Upper lobe of left lung (tissue), 4 donors: ENCODE measurements around the gene ACSL5.

ENCODE experiments used
- EP300 ChIP-seq, 4 donors: sonication (generic); formaldehyde crosslinking; IDR thresholded peaks; one replicate each; pipeline ENCODE4 v1.5.1; 2017; ENCODE audit warnings: antibody characterized with exemption in 4 of 4, control low read depth in 2 of 4
- POLR2AphosphoS5 ChIP-seq, 2 donors: sonication (generic); formaldehyde crosslinking; IDR thresholded peaks; one replicate each; pipeline ENCODE4 v1.5.1; 2017; ENCODE audit warnings: antibody characterized with exemption in 2 of 2
- TF ChIP-seq, protein P1 (sequence below), 6 experiments: fragments of 450-650 bp in 4 of 6; fragments of 200-600 bp in 2 of 6; sonication (generic) in 2 of 6; IDR thresholded peaks; one replicate each; pipeline ENCODE4 v1.5.1; 2016 to 2019; ENCODE audit warnings: antibody characterized with exemption in 6 of 6

DNA sequence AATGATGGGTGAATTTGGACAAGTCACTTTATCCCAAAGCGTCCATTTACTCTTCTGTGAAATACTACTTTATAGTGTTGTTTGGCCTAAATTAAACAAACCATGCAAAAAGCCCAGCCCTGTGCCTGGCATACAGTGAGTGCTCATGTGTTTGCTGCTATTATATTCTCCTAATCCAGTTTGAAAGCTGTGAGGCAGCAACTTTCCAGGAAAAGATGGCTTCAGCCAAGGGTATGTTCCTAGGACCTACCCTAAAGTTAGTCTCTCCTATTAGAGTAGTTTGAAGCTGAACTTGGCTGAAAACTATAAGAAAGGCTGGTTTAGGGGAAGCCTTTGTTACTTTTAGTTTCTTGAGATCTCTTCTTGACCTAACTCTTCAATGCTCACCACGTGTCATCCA, 19.9 kb downstream of the ACSL5 start:
- TF ChIP-seq POLR2AphosphoS5 (IDR thresholded peaks at IDR 0.05) (no peak), EP300 (IDR thresholded peaks at IDR 0.05) (no peak)
- TF ChIP-seq, protein P1, sequence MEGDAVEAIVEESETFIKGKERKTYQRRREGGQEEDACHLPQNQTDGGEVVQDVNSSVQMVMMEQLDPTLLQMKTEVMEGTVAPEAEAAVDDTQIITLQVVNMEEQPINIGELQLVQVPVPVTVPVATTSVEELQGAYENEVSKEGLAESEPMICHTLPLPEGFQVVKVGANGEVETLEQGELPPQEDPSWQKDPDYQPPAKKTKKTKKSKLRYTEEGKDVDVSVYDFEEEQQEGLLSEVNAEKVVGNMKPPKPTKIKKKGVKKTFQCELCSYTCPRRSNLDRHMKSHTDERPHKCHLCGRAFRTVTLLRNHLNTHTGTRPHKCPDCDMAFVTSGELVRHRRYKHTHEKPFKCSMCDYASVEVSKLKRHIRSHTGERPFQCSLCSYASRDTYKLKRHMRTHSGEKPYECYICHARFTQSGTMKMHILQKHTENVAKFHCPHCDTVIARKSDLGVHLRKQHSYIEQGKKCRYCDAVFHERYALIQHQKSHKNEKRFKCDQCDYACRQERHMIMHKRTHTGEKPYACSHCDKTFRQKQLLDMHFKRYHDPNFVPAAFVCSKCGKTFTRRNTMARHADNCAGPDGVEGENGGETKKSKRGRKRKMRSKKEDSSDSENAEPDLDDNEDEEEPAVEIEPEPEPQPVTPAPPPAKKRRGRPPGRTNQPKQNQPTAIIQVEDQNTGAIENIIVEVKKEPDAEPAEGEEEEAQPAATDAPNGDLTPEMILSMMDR (IDR thresholded peaks at IDR 0.05): no peak
